ENCODE results near the gene NATD1. TPM values are rescaled to one million over a fixed set of nuclear protein-coding genes. Genes with fewer than 3 reads are reported as not detected.

Gene NATD1
- total RNA-seq, 1 experiment from 2014 or later = 0.75 TPM

DNA sequence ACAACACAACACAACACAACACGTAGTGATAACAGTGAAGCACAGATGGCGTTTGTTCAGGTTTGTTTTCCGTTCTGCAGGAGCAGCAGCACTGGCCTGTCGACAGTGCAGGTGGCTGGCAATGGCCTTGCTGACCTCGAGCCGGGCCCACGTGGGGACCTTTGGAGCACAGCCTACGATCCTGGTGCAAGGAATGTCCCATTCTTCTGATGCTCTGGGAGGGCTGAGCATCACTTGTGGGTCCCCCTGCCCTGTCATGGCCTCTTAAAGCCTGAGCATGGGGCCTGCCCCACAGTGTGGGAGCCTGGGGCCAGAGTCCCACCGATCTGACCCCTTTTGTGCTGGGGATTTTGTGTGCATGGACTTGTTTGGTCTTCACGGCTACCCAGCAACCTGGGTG is 38.1 kb upstream of the NATD1 start:
- H3K27ac ChIP-seq (ENCODE audit: low read depth, low read length, poor library complexity, severe bottlenecking) = no peak overlapping the region
- H3K9me3 ChIP-seq (ENCODE audit: low read depth, low read length, poor library complexity, severe bottlenecking) = peaks cover 14% of the 10 kb centered on the region
- peaks cover 25% of the 10 kb centered on the region for H3K4me1 ChIP-seq (ENCODE audit: insufficient read depth, low read length, poor library complexity, severe bottlenecking)
- intact Hi-C loops (cut with micrococcal nuclease; ENCODE audit: unreplicated experiment) = no loop called here
- H3K27me3 ChIP-seq (replicated peaks; ENCODE audit: insufficient read depth, low read depth, low read length, poor library complexity) = no peaks in the 10 kb centered on the region
- no peak for DNase-seq (ENCODE audit: low spot score)
- ChIA-PET CTCF (no interaction called here), POLR2A (ENCODE audit: low non-redundant PET) (no interaction called here)
- TF ChIP-seq, protein P1, sequence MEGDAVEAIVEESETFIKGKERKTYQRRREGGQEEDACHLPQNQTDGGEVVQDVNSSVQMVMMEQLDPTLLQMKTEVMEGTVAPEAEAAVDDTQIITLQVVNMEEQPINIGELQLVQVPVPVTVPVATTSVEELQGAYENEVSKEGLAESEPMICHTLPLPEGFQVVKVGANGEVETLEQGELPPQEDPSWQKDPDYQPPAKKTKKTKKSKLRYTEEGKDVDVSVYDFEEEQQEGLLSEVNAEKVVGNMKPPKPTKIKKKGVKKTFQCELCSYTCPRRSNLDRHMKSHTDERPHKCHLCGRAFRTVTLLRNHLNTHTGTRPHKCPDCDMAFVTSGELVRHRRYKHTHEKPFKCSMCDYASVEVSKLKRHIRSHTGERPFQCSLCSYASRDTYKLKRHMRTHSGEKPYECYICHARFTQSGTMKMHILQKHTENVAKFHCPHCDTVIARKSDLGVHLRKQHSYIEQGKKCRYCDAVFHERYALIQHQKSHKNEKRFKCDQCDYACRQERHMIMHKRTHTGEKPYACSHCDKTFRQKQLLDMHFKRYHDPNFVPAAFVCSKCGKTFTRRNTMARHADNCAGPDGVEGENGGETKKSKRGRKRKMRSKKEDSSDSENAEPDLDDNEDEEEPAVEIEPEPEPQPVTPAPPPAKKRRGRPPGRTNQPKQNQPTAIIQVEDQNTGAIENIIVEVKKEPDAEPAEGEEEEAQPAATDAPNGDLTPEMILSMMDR (conservative IDR thresholded peaks at IDR 0.05; ENCODE audit: low read depth, low read length) = no peak
- no peak for TF ChIP-seq EZH2 (IDR thresholded peaks at IDR 0.05; ENCODE audit: borderline replicate concordance, low read depth, low read length, poor library complexity, severe bottlenecking)
- BruUV-seq (replicated peaks) = no TSS peak
- no peaks in the 10 kb centered on the region for H3K36me3 ChIP-seq (ENCODE audit: insufficient read depth, low read length, poor library complexity, severe bottlenecking)
- no peak overlapping the region for H3K4me3 ChIP-seq (ENCODE audit: low read depth, low read length, poor library complexity, severe bottlenecking)

DNA sequence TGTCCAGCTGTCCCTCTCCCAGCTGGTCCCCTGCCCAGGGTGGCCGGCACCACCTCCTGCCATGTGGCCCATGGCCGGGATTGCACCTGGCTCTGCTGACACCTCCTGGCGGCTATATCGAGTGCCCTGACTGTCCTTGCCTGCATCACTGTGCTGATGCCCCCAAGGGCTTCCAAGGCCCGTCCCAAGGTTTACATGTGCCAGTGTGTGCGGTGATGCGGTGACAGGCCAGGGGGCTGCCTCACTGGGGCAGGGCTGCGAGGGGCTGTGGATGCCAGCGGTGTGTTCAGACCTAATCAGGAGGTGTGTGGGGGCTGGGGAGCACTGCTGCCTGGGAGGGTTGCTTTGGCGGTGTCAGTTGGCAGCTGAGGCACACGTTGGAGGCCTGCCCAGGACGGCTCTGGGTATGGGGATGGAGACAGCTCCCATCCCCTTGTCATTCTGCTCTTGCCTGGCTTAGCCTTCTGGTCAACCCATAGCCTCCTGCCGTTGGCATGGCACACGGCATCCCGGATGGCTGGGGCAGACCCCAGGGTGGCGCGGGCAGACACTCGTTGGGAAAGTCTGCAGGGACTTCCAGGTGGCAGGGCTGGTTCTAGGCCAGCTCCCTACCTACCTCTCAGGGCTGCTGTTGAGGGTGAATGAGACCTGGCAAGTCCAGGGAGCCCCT is 36.8 kb upstream of the NATD1 start:
- BruUV-seq (replicated peaks) = no TSS peak

DNA sequence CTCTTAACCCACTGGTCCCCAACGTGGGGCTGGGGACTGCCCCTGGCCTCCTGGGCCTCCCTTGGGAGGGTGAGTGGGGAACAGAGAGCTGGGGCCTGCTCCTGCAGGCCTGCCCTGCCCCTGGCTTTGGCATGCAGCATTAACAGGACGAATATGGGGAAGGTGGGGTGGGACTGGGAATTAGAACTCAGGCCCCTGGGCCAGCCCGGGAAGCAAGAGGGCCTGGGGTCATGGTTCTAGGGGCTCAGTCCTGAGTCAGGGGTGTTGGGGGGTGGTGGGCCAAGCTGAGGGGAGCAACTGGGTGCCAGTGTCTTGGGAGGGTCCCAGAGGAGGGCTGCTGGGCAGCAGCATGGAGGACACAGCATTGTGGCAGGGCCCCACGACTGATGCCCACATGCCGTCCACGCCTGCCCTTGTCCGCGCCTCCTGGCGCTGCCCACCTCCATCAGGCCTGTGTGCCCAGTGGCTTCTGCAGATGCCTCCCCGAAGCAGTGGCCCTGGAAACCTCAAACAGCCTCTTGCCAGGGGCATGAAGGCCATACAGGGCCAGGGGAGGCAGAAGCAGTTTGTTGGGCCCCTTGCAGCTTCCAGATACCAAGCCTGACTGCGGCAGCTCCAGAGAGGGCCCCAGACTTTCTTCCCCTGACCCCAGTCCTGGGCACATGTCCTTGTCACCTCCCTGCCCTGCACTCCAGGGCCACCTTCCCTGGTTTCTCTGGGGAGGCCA is 36.1 kb upstream of the NATD1 start:
- CTCF ChIA-PET = no interaction called here
- no peak for DNase-seq (ENCODE audit: low spot score)
- Histone ChIP-seq H3K9me3 (ENCODE audit: low read depth, low read length, poor library complexity, severe bottlenecking) (peaks cover 6% of the 10 kb centered on the region), H3K4me3 (ENCODE audit: low read depth, low read length, poor library complexity, severe bottlenecking) (no peak overlapping the region), H3K27ac (ENCODE audit: low read depth, low read length, poor library complexity, severe bottlenecking) (peak overlapping the region; percentile 94), H3K27me3 (replicated peaks; ENCODE audit: insufficient read depth, low read depth, low read length, poor library complexity) (no peaks in the 10 kb centered on the region), H3K4me1 (ENCODE audit: insufficient read depth, low read length, poor library complexity, severe bottlenecking) (peaks cover 25% of the 10 kb centered on the region), H3K36me3 (ENCODE audit: insufficient read depth, low read length, poor library complexity, severe bottlenecking) (no peaks in the 10 kb centered on the region)
- POLR2A ChIA-PET (ENCODE audit: low non-redundant PET) = no interaction called here
- no TSS peak for BruUV-seq (replicated peaks)
- intact Hi-C loops (cut with micrococcal nuclease; ENCODE audit: unreplicated experiment) = no loop called here
- TF ChIP-seq, protein P1 (conservative IDR thresholded peaks at IDR 0.05; ENCODE audit: low read depth, low read length) = no peak
- no peak for TF ChIP-seq EZH2 (IDR thresholded peaks at IDR 0.05; ENCODE audit: borderline replicate concordance, low read depth, low read length, poor library complexity, severe bottlenecking)

More for the DNA sequence above, 36.8 kb upstream of the NATD1 start:
- no peak for DNase-seq (ENCODE audit: low spot score)
- intact Hi-C loops (cut with micrococcal nuclease; ENCODE audit: unreplicated experiment) = no loop called here
- Histone ChIP-seq H3K4me3 (ENCODE audit: low read depth, low read length, poor library complexity, severe bottlenecking) (no peak overlapping the region), H3K4me1 (ENCODE audit: insufficient read depth, low read length, poor library complexity, severe bottlenecking) (peaks cover 25% of the 10 kb centered on the region), H3K27ac (ENCODE audit: low read depth, low read length, poor library complexity, severe bottlenecking) (peak overlapping the region; percentile 94), H3K36me3 (ENCODE audit: insufficient read depth, low read length, poor library complexity, severe bottlenecking) (no peaks in the 10 kb centered on the region), H3K9me3 (ENCODE audit: low read depth, low read length, poor library complexity, severe bottlenecking) (peaks cover 6% of the 10 kb centered on the region), H3K27me3 (replicated peaks; ENCODE audit: insufficient read depth, low read depth, low read length, poor library complexity) (no peaks in the 10 kb centered on the region)
- ChIA-PET POLR2A (ENCODE audit: low non-redundant PET) (no interaction called here), CTCF (no interaction called here)
- no peak for TF ChIP-seq EZH2 (IDR thresholded peaks at IDR 0.05; ENCODE audit: borderline replicate concordance, low read depth, low read length, poor library complexity, severe bottlenecking)
- TF ChIP-seq, protein P1 (conservative IDR thresholded peaks at IDR 0.05; ENCODE audit: low read depth, low read length) = no peak
